ENCODE results near the gene CCDC158.
"Not testable (repeated sequence)": the region's sequence is repeated elsewhere in the genome, so short reads cannot be mapped to it uniquely, and the experiment has no call there.

CCDC158 gene

GRCh38 chr4:76429636-76430035 lies 8.7 kb upstream of the CCDC158 start:
- DNase-seq, result no peak

GRCh38 chr4:76426272-76426671 lies 5.3 kb upstream of the CCDC158 start:
- DNase-seq, result no peak

GRCh38 chr4:76423159-76423558 lies 2.2 kb upstream of the CCDC158 start:
- DNase-seq, result not testable (repeated sequence)

DNA sequence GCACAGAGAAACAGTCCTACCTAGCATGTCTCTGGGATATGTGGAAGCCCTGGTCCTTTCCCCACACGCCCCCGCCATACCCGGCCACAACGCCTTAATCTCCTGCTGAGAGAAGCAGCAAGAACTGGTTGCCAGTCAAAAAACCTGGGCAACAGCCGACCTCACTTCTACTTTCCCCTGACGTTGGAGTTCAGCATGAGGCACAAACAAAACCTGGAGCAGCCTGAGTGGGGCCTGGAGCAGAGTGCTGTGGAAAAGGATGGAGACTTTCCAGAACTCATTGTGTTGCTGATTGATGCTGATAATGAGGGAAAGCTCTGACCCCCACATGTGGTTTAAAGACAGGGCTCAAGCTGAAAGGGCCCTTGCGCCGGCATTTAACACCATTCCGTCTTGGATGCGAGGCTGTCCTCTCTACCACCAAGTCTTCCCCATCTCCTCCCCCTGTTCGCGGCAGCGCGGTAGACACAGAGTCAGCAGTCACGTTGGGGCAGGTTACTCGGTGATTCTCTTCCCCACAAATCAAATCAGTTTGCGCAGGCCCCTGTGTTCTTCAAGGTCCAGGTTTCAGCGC lies 666 bp downstream of the CCDC158 start:
- DNase-seq, result no peak

DNA sequence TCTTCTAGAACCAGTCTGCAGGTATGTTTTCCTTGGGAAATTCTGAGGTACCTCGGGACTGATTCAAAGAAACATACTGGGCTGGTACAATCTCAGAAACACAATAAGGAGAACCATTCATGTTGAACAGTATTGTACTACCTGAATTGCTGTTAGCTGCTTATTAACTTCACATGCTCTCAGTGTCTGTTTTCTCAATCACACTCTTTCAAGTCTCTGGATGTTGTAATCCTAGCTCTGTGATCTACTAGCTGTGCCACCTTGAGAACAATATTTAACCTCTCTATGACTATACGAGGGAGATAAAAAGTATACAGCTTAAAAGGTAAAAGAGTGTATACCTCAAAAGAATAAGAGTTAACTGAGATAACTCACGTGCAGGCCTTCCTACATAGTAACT lies 10.3 kb downstream of the CCDC158 start:
- DNase-seq, result no peak

GRCh38 chr4:76407440-76408119 lies 13.4 kb downstream of the CCDC158 start:
- peak; percentile 28 for DNase-seq

DNA sequence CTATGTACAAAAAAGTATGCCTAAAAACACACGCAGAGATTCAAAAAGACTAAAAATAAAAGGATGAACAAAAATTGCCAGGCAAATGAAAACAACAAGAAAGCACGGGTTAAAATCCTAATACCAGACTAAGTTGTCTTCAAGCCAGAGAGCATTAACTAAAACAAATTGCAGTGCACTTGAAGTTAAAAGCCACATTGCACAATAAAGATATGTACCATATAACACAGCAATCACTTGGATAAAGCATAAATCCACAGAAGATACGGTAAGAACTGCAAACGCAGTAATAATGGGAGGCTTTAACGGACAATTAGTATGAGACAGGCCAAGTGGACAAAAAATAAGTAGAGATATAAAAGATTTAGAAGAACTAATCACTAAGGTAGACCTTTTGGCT lies 14.9 kb downstream of the CCDC158 start:
- DNase-seq, result no peak

- no peak for DNase-seq
Observed at GRCh38 chr4:76401654-76402053, 19.3 kb downstream of the CCDC158 start.

DNA sequence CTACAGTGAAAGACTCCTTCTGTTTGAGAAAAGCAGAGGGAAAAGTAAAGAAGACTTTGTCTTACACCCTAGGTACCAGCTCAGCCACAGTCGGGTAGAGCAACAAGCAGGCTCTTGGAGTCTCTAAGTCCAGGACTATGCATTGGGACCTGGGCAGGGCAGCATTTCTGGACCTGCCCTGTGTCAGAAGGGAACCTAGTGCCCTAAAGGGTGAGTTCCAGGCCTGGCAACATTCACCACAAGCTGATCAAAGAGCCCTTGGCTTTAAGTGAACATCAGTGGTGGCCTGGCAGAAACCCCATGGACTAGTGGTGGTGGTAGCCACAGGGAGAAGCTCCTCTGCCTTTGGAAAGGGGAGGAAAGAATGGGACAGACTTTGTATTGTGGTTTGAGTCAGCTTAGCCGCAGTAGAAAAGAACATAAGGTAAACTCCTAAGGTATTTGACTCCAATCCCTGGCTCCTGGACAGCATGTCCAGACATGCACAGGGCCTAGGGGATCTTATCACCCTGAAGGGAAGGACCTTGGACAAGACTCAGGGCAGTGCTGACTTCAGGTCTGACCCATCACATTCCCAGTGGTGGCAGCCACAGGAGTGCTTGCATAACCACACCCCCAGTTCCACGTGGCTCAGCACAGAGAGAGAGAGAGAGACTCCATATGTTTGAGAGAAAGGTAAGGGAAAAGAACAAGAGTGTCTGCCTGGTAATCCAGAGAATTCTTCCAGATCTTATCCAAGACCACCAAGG lies 32.6 kb downstream of the CCDC158 start:
- DNase-seq, result no peak

DNA sequence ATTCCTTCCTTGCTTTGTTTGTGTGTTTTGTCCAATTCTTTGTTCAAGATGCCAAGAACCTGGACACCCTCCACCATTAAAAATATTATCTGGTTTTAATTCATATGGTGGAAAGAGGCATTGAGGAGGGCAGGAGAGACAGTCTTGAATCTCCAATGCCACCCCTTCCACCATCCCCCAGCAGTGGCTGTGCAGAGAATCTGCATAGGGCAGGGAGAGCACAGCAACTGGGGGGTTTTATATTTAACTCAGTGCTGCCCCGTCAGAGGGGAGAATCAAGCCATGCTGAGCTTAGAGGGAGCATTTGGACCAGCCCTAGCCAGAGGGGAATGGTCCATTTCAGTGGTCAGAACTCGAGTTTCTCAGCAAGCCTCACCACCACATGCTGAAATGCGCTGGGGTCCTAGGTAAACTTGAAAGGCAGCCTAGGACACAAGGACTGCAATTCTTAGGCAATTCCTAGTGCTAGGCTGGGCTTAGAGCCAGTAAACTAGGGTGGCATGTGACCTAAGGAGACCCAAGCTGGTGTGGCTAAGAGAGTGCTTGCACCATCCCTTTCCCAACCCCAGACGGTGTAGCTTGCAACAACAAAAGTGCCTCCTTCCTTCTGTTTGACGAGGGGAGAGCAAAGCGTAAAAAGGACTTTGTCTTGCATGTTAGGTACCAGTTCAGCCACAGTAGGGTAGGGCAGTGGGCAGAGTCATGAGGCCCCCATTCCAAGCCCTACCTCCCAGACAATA lies 34.2 kb downstream of the CCDC158 start:
- no peak for DNase-seq

GRCh38 chr4:76385974-76386373 lies 35.0 kb downstream of the CCDC158 start:
- no peak for DNase-seq

GRCh38 chr4:76384052-76384451 lies 36.9 kb downstream of the CCDC158 start:
- DNase-seq, result no peak

DNA sequence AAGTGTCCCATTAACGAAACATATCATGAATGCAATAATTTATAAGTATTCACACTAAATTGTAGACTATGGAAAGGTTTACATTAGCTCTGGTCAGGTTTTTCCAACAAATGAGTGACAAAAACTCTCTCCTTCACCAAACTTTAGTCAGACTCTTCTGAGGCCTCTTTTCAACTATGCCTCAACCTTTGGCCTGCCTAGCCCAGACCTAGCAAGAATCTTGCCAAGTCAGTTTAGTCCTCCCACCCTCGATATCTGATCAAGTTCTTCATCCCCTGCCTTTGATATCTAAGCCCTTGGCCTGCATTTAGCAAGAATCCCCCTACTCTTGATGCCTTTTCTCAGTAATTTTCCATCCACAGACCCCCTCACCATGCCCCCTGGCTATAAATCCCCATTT lies 37.9 kb downstream of the CCDC158 start:
- DNase-seq, result no peak

- DNase-seq, result no peak
Observed at GRCh38 chr4:76381986-76382385, 39.0 kb downstream of the CCDC158 start.

GRCh38 chr4:76380561-76380960 lies 40.4 kb downstream of the CCDC158 start:
- no peak for DNase-seq

DNA sequence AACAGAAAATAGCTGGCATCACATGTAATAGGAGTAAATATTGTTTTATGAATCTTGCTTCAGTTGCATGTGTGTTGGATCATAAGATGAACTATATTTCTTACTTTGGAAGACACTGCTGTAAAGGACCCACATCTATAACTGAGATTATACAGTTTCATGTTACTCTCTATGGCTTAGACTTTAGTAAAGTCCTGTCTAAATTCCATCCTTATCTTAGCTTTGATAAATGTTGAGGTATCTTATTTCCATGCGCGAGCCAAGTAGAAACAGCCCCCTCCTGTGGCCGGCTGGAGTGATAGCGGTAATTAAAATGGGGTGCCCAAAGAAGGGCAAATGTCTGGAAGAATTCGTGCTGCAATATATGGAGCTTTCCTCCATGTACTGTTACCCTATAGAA lies 43.0 kb downstream of the CCDC158 start:
- DNase-seq, result peak; percentile 48

GRCh38 chr4:76377481-76377901 lies 43.5 kb downstream of the CCDC158 start:
- no peak for DNase-seq

DNA sequence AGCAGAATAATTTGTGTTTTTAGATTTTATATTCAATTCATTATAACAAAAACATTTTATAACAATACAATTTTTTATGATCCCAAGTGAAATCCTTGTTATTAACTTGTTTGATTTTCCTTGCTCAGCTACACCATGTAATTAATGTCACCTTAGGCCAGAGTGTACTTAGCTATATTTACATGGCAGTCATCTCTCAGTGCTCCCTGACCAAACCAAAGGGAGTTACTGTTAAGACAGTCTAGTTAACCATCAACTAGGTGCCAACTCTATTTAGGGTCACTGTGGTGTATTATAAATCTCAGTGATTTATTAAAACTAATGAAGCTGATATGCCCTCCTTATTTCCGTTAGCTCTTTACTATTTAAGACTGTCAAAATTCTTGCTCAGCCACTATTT lies 44.4 kb downstream of the CCDC158 start:
- no peak for DNase-seq

DNA sequence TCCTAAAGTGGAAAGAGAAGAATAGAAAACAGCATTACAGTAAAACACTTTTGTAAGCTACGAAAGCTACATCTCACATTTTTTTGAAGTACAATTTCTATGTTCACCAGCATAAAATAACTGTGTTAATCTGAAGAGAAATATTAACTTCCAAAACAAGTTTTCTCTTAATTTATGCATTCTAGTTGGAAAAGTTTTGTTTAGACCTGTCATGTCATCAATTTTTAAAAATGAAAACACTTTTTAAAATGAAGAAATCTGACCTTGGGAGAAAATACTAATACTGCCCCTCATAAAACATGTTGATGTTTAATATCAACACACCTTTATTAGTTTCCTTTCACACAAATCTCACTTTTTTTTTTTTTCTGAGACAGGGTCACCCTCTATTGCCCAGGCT lies 45.2 kb downstream of the CCDC158 start:
- no peak for DNase-seq

- no peak for DNase-seq
Observed at GRCh38 chr4:76374798-76375197, 46.1 kb downstream of the CCDC158 start.

- peak; percentile 46 for DNase-seq
Observed at GRCh38 chr4:76373919-76374552, 46.9 kb downstream of the CCDC158 start.

DNA sequence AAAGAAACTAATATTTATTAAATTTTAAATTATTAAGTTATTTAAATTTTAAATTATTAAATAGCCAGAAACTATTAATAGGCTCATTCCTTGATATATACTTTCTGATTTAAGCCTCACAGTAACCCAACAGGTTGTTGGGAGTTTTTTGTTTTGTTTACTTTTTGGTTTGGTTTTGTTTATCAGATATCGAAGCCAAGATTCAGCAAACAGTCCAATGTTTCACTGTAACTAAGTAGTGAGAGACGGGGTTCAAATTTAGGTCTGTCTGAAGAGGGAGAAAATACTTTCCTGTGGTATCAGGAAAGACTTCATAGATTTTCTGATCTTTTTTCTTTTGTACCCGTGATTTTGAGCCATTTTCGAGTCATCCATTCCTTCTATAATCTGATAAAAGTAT lies 54.2 kb downstream of the CCDC158 start:
- no peak for DNase-seq

- DNase-seq, result no peak
Observed at GRCh38 chr4:76365636-76366035, 55.3 kb downstream of the CCDC158 start.
